Adrenal gland (tissue), 12 donors: ENCODE results near the gene CIDEA. TPM values are rescaled to one million over a fixed set of nuclear protein-coding genes. Genes with fewer than 3 reads are reported as not detected.

Experiments
- DNase-seq, 7 donors: peaks; one replicate each; pipeline ENCODE4 v3.0.0-alpha.2; 2019 to 2020
- H3K27ac ChIP-seq, 5 donors: fragments of 200-600 bp; sonication (generic) in 4 of 5; 1 replicate in 3 of 5; 2 replicates in 2 of 5; pipeline versions ENCODE4 v1.5.1 to v1.8.0; 2016 to 2020; ENCODE audit warnings: mild to moderate bottlenecking in 1 of 5
- H3K27me3 ChIP-seq: fragments of 200-600 bp; 2 replicates; pipeline ENCODE4 v1.8.0; 2021
- H3K36me3 ChIP-seq, 2 donors: fragments of 200-600 bp; replicated peaks in 1 of 2; 1 replicate in 1 of 2; 2 replicates in 1 of 2; pipeline versions ENCODE4 v1.5.1 to v1.8.0; 2018 to 2022
- H3K4me1 ChIP-seq, 2 donors: fragments of 200-600 bp; replicated peaks in 1 of 2; 1 replicate in 1 of 2; 2 replicates in 1 of 2; pipeline versions ENCODE4 v1.5.1 to v1.8.0; 2018 to 2021
- H3K4me3 ChIP-seq, 4 donors: fragments of 200-600 bp; sonication (generic) in 3 of 4; one replicate each; pipeline ENCODE4 v1.5.1; 2016 to 2018
- H3K9me3 ChIP-seq, 3 donors: fragments of 200-600 bp; sonication (generic) in 1 of 3; replicated peaks in 1 of 3; 1 replicate in 2 of 3; 2 replicates in 1 of 3; pipeline versions ENCODE4 v1.5.1 to v1.8.0; 2016 to 2021
- CTCF ChIP-seq, 6 experiments: fragments of 450-650 bp in 4 of 6; fragments of 200-600 bp in 2 of 6; sonication (generic) in 1 of 6; IDR thresholded peaks; 1 replicate in 5 of 6; 2 replicates in 1 of 6; pipeline versions ENCODE4 v1.5.1 to v1.8.0; 2016 to 2021; ENCODE audit warnings: antibody characterized with exemption in 6 of 6, mild to moderate bottlenecking in 2 of 6, moderate library complexity in 1 of 6
- POLR2A ChIP-seq, 2 donors: fragments of 450-650 bp; IDR thresholded peaks; one replicate each; pipeline ENCODE4 v1.6.1; 2017; ENCODE audit warnings: antibody characterized with exemption in 2 of 2, mild to moderate bottlenecking in 2 of 2, moderate library complexity in 1 of 2
- WGBS, 4 donors: extraction: QIAGEN DNeasy Blood & Tissue Kit in 2 of 4; methylation state at CpG; one replicate each; pipeline versions ENCODE4 v1.1.5 to v1.1.7; 2013 to 2017; 5-methylcytosine and 5-hydroxymethylcytosine counted together
- intact Hi-C, 2 donors: fragments of 100-400 bp; cut with DNase I; formaldehyde crosslinking; loops; one replicate each; pipeline versions ENCODE4 v1.14.1 to v1.15.0; 2022 to 2023
- polyA plus RNA-seq, 3 donors: library from polyadenylated mRNA; stranded (reverse); fragments of 200-250 nt in 2 of 3; fragments of 350-450 nt in 1 of 3; fragmentation: Illumina TruSeq in 1 of 3; extraction: RNeasy Lipid Tissue Mini Kit (QIAGEN cat#74804) in 1 of 3; gene quantifications; one replicate each; pipeline ENCODE4 v1.2.3, GENCODE V29; 2013 to 2014
- total RNA-seq, 9 donors: library from RNA; depleted of rRNA in 4 of 9; stranded (reverse); fragments of >200 nt in 4 of 9; fragments of 120-200 nt in 1 of 9; fragmentation: NEBNext Ultra II Directional in 1 of 9; extraction: Animal tissue kit (Norgen Biotek cat#: 25700) in 1 of 9; gene quantifications; one replicate each; pipeline versions ENCODE4 v1.1.0 to v1.2.4, GENCODE V29; 2013 to 2023
- donor health status: healthy with polysubstance abuse.
- donor health status: Bipolar disorder and iron deficiency.
- donor health status: DM: yes; HTN: yes; CAD: no.
- donor health status: DM: no; HTN: no; CAD: no.
- donor health status: DM: no; HTN: no; CAD: no.
- donor health status: DM: yes; HTN: yes; CAD: no.

The CIDEA gene
- total and polyA plus RNA-seq, 12 donors: 0.11 to 18.5 (median 0.82) TPM; not detected in 2

- intact Hi-C loops: loop anchor here in 1 of 2 donors (10.0 kb wide), 1 partner anchor 61 kb away; the partner anchor contains the start of gene AFG3L2
- H3K4me1 ChIP-seq: peaks cover 0 to 2% of the 10 kb centered on the region in 2 donors
- WGBS, 4 donors: 86 to 92% (median 89%) methylated on average over 5 of the region's 5 CpGs
- H3K27ac ChIP-seq: no peak overlapping the region
- TF ChIP-seq CTCF (IDR thresholded peaks at IDR 0.05) (no peak), POLR2A (IDR thresholded peaks at IDR 0.05) (no peak)
- no peaks in the 10 kb centered on the region for H3K27me3 ChIP-seq
- peaks cover 0 to 12% of the 10 kb centered on the region in 2 donors for H3K36me3 ChIP-seq
- no peak for DNase-seq
- H3K9me3 ChIP-seq: peaks cover 0 to 5% (median 0%) of the 10 kb centered on the region in 3 donors
- no peak overlapping the region for H3K4me3 ChIP-seq
These were observed 59.5 kb downstream of the CIDEA start for GRCh38 chr18:12313530-12314245.

- TF ChIP-seq CTCF (IDR thresholded peaks at IDR 0.05) (no peak), POLR2A (IDR thresholded peaks at IDR 0.05) (no peak)
- Histone ChIP-seq H3K4me1 (no peaks in the 10 kb centered on the region), H3K27ac (no peak overlapping the region), H3K9me3 (peaks cover 0 to 5% (median 0%) of the 10 kb centered on the region in 3 donors), H3K27me3 (no peaks in the 10 kb centered on the region), H3K36me3 (peaks cover 0 to 12% of the 10 kb centered on the region in 2 donors), H3K4me3 (no peak overlapping the region)
- WGBS, 4 donors: 74 to 92% (median 85%) methylated on average over 1 of the region's 1 CpG
- no peak for DNase-seq
- intact Hi-C loops: loop anchor here in 1 of 2 donors (10.0 kb wide), 1 partner anchor 60 kb away; the partner anchor contains the start of gene AFG3L2
These were observed 60.6 kb downstream of the CIDEA start for GRCh38 chr18:12314591-12315305.

DNA sequence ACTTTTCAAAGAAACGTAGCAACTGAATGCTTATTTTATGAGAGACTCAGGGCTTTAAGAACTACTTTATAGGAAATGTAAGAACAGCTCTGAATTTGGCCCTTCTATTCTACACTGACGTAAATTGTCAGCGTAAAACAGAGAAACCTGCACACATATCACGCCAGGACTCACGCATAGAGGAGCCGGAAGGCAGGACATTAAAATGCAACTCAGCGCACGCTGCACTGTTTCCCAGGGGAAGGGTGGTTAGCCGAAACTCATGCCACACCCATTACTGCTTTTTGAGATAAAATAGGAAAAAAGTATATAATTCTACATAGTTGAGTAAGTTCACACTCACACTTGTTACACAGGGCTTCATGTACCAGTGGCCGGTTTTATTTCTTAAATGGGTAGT, 61.3 kb downstream of the CIDEA start:
- peaks cover 0 to 12% of the 10 kb centered on the region in 2 donors for H3K36me3 ChIP-seq
- WGBS, 4 donors: 69 to 91% (median 76%) methylated on average over 10 of the region's 10 CpGs
- DNase-seq: no peak

More for the DNA sequence above, 61.3 kb downstream of the CIDEA start:
- Histone ChIP-seq H3K4me3 (no peak overlapping the region), H3K27ac (no peak overlapping the region), H3K9me3 (peaks cover 0 to 5% (median 0%) of the 10 kb centered on the region in 3 donors), H3K27me3 (no peaks in the 10 kb centered on the region), H3K4me1 (no peaks in the 10 kb centered on the region)
- TF ChIP-seq POLR2A (IDR thresholded peaks at IDR 0.05) (no peak), CTCF (IDR thresholded peaks at IDR 0.05) (no peak)
- intact Hi-C loops: loop anchor here in 1 of 2 donors (10.0 kb wide), 1 partner anchor 59 kb away; the partner anchor contains the start of gene AFG3L2
